ENCODE measurements around the gene CLECL1. TPM values are rescaled to one million over a fixed set of nuclear protein-coding genes. Genes with fewer than 3 reads are reported as not detected.
"Not testable (repeated sequence)": the region's sequence is repeated elsewhere in the genome, so short reads cannot be mapped to it uniquely, and the experiment has no call there.

Gene CLECL1
- total RNA-seq, 2 experiments from 2014 or later = 73.3 to 114 TPM

- H3K9me2 ChIP-seq (ENCODE audit: insufficient read depth, low read length) = no peaks in the 10 kb centered on the region
- ChIA-PET CTCF (ENCODE audit: unreplicated experiment) (no interaction called here), POLR2A (interaction anchor here (0.6 to 1.2 kb wide), 3 partner anchors 12 to 51 kb away, joined by 3 to 4 read pairs (median 4); no protein-coding TSS in a partner anchor)
- TSS peak; percentile 2 for BruUV-seq (replicated peaks)
- H3K4me2 ChIP-seq (ENCODE audit: low read length) = no peak overlapping the region
- no peak for DNase-seq (ENCODE audit: low spot score)
- TF ChIP-seq EZH2phosphoT487 (IDR thresholded peaks at IDR 0.05; ENCODE audit: borderline replicate concordance, low read depth, low read length) = no peak
- TF ChIP-seq, protein P1, sequence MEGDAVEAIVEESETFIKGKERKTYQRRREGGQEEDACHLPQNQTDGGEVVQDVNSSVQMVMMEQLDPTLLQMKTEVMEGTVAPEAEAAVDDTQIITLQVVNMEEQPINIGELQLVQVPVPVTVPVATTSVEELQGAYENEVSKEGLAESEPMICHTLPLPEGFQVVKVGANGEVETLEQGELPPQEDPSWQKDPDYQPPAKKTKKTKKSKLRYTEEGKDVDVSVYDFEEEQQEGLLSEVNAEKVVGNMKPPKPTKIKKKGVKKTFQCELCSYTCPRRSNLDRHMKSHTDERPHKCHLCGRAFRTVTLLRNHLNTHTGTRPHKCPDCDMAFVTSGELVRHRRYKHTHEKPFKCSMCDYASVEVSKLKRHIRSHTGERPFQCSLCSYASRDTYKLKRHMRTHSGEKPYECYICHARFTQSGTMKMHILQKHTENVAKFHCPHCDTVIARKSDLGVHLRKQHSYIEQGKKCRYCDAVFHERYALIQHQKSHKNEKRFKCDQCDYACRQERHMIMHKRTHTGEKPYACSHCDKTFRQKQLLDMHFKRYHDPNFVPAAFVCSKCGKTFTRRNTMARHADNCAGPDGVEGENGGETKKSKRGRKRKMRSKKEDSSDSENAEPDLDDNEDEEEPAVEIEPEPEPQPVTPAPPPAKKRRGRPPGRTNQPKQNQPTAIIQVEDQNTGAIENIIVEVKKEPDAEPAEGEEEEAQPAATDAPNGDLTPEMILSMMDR (conservative IDR thresholded peaks at IDR 0.05; ENCODE audit: low read length) = no peak
- peaks cover 24% of the 10 kb centered on the region for H3K4me1 ChIP-seq (ENCODE audit: insufficient read depth, low read length, poor library complexity, severe bottlenecking)
- intact Hi-C loops (cut with micrococcal nuclease; ENCODE audit: unreplicated experiment) = no loop called here
- peaks cover 50% of the 10 kb centered on the region for H3K36me3 ChIP-seq (ENCODE audit: insufficient read depth, low read length)
- H4K20me1 ChIP-seq (ENCODE audit: insufficient read depth, low read length) = no peaks in the 10 kb centered on the region
- no peaks in the 10 kb centered on the region for H3K79me2 ChIP-seq (ENCODE audit: insufficient read depth, low read depth, low read length)
- H3K27ac ChIP-seq (ENCODE audit: low read depth, low read length, poor library complexity, severe bottlenecking) = no peak overlapping the region
- H3K9me3 ChIP-seq (ENCODE audit: low read length) = no peaks in the 10 kb centered on the region
- H2AFZ ChIP-seq (ENCODE audit: low read length) = no peak overlapping the region
- H3K4me3 ChIP-seq (ENCODE audit: low read depth, low read length, poor library complexity, severe bottlenecking) = no peak overlapping the region
These were observed 34.2 kb downstream of the CLECL1 start for GRCh38 chr12:9698681-9699080.

DNA sequence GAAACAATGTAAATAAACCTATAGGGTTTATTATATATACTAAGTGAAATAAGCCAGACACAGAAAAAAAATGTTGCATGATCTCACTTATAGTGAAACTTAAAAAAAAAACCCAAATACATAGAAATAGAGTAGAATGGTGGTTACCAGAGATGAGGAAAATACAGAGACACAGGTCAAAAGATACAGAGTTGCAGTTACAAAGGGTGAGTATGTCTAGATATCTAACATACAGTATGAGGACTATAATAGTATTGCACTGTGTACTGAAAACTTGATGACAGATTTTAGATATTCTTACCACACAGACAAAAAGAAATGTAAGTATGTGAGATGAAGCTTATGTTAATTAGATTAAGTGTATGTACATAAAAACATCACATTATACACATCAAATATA, 35.3 kb downstream of the CLECL1 start:
- DNase-seq (ENCODE audit: low spot score) = no peak
- no TSS peak for BruUV-seq (replicated peaks)
- H3K4me3 ChIP-seq (ENCODE audit: low read depth, low read length, poor library complexity, severe bottlenecking) = no peak overlapping the region
- no peak overlapping the region for H3K27ac ChIP-seq (ENCODE audit: low read depth, low read length, poor library complexity, severe bottlenecking)
- CTCF ChIA-PET (ENCODE audit: unreplicated experiment) = no interaction called here
- H3K4me2 ChIP-seq (ENCODE audit: low read length) = no peak overlapping the region
- no peak overlapping the region for H2AFZ ChIP-seq (ENCODE audit: low read length)
- H3K36me3 ChIP-seq (ENCODE audit: insufficient read depth, low read length) = peaks cover 61% of the 10 kb centered on the region
- no peak for TF ChIP-seq EZH2phosphoT487 (IDR thresholded peaks at IDR 0.05; ENCODE audit: borderline replicate concordance, low read depth, low read length)
- TF ChIP-seq, protein P1 (conservative IDR thresholded peaks at IDR 0.05; ENCODE audit: low read length) = no peak
- H3K9me2 ChIP-seq (ENCODE audit: insufficient read depth, low read length) = no peaks in the 10 kb centered on the region
- POLR2A ChIA-PET = interaction anchor here (0.6 to 1.2 kb wide), 2 partner anchors 13 to 41 kb away, joined by 3 to 4 read pairs; no protein-coding TSS in a partner anchor
- no peaks in the 10 kb centered on the region for H3K79me2 ChIP-seq (ENCODE audit: insufficient read depth, low read depth, low read length)
- intact Hi-C loops (cut with micrococcal nuclease; ENCODE audit: unreplicated experiment) = no loop called here
- H4K20me1 ChIP-seq (ENCODE audit: insufficient read depth, low read length) = no peaks in the 10 kb centered on the region
- peaks cover 21% of the 10 kb centered on the region for H3K4me1 ChIP-seq (ENCODE audit: insufficient read depth, low read length, poor library complexity, severe bottlenecking)
- H3K9me3 ChIP-seq (ENCODE audit: low read length) = no peaks in the 10 kb centered on the region

GRCh38 chr12:9695661-9696060, 37.2 kb downstream of the CLECL1 start:
- H3K79me2 ChIP-seq (ENCODE audit: insufficient read depth, low read depth, low read length); POLR2A ChIA-PET; DNase-seq (ENCODE audit: low spot score); H3K9me2 ChIP-seq (ENCODE audit: insufficient read depth, low read length); intact Hi-C loops (cut with micrococcal nuclease; ENCODE audit: unreplicated experiment); H3K9me3 ChIP-seq (ENCODE audit: low read length); H3K27ac ChIP-seq (ENCODE audit: low read depth, low read length, poor library complexity, severe bottlenecking); H4K20me1 ChIP-seq (ENCODE audit: insufficient read depth, low read length); H3K4me1 ChIP-seq (ENCODE audit: insufficient read depth, low read length, poor library complexity, severe bottlenecking); BruUV-seq (replicated peaks); H2AFZ ChIP-seq (ENCODE audit: low read length); H3K4me3 ChIP-seq (ENCODE audit: low read depth, low read length, poor library complexity, severe bottlenecking); CTCF ChIA-PET (ENCODE audit: unreplicated experiment); H3K4me2 ChIP-seq (ENCODE audit: low read length): not testable (repeated sequence)
- H3K36me3 ChIP-seq (ENCODE audit: insufficient read depth, low read length) = peaks cover 80% of the 10 kb centered on the region
